ENCODE data around the gene RTN3. TPM values are rescaled to one million over a fixed set of nuclear protein-coding genes. Genes with fewer than 3 reads are reported as not detected.
"Not testable (repeated sequence)": the region's sequence is repeated elsewhere in the genome, so short reads cannot be mapped to it uniquely, and the experiment has no call there.

Gene RTN3
- total RNA-seq, 2 experiments from 2014 or later, result 34.0 to 69.3 TPM

DNA sequence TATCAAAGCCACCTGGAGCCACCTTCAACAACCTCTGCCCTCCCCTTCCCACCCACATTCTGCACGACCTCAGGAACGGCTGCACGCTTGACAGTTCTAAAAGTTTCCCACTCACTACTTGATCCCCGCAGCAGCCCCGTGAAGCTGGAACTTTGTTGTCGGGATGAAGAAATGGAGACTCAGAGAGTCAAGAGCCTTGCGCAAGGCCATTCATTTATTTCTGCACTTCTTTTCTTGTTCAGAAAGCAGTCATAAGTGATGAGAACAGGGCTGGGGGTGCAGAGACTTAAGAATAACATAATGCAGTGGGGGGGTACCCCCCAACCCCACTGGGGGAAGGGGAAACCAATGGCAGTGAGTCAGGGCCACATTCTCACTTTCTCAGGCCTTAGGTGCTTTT is 89.5 kb downstream of the RTN3 start:
- H3K9me3 ChIP-seq (ENCODE audit: low read length), result no peaks in the 10 kb centered on the region
- peaks cover 20% of the 10 kb centered on the region for H3K4me1 ChIP-seq (ENCODE audit: insufficient read depth, low read length, poor library complexity, severe bottlenecking)
- no peak for TF ChIP-seq EZH2phosphoT487 (IDR thresholded peaks at IDR 0.05; ENCODE audit: borderline replicate concordance, low read depth, low read length)
- TF ChIP-seq, protein P1, sequence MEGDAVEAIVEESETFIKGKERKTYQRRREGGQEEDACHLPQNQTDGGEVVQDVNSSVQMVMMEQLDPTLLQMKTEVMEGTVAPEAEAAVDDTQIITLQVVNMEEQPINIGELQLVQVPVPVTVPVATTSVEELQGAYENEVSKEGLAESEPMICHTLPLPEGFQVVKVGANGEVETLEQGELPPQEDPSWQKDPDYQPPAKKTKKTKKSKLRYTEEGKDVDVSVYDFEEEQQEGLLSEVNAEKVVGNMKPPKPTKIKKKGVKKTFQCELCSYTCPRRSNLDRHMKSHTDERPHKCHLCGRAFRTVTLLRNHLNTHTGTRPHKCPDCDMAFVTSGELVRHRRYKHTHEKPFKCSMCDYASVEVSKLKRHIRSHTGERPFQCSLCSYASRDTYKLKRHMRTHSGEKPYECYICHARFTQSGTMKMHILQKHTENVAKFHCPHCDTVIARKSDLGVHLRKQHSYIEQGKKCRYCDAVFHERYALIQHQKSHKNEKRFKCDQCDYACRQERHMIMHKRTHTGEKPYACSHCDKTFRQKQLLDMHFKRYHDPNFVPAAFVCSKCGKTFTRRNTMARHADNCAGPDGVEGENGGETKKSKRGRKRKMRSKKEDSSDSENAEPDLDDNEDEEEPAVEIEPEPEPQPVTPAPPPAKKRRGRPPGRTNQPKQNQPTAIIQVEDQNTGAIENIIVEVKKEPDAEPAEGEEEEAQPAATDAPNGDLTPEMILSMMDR (conservative IDR thresholded peaks at IDR 0.05; ENCODE audit: low read length), result no peak
- intact Hi-C loops (cut with micrococcal nuclease; ENCODE audit: unreplicated experiment), result no loop called here
- H3K79me2 ChIP-seq (ENCODE audit: insufficient read depth, low read depth, low read length), result 0 out of 2 replicates have a peak, but pooled peaks cover 6% of the 10 kb centered on the region
- BruUV-seq (replicated peaks), result no TSS peak
- H3K4me3 ChIP-seq (ENCODE audit: low read depth, low read length, poor library complexity, severe bottlenecking), result no peak overlapping the region
- no peaks in the 10 kb centered on the region for H3K9me2 ChIP-seq (ENCODE audit: insufficient read depth, low read length)
- peaks cover 12% of the 10 kb centered on the region; the same call in 1 of the 2 replicates for H4K20me1 ChIP-seq (ENCODE audit: insufficient read depth, low read length)
- ChIA-PET CTCF (ENCODE audit: unreplicated experiment) (no interaction called here), POLR2A (no interaction called here)
- no peak overlapping the region for H3K27ac ChIP-seq (ENCODE audit: low read depth, low read length, poor library complexity, severe bottlenecking)
- no peak for DNase-seq (ENCODE audit: low spot score)
- no peak overlapping the region for H3K4me2 ChIP-seq (ENCODE audit: low read length)
- no peak overlapping the region for H2AFZ ChIP-seq (ENCODE audit: low read length)
- H3K36me3 ChIP-seq (ENCODE audit: insufficient read depth, low read length), result no peaks in the 10 kb centered on the region

DNA sequence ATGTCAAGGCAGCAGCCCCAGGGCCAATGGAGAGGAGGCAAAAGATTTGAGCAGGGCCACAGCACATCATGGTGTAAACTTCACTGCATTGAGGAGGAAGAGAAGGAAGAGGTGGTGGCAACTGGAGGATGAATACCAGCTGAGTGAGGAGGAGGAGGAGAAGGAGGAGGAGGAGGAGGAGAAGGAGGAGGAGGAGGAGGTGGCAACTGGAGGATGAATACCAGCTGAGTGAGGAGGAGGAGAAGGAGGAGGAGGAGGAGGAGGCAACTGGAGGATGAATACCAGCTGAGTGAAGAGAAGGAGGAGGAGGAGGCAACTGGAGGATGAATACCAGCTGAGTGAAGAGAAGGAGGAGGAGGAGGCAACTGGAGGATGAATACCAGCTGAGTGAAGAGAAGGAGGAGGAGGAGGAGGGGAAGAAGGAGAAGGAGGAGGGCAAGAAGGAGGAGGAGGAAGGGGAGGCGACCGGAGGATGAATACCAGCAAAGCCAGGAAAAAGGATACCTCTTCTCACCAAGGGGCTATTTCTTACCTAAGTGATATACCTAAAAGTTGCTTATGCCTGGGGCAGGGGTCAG is 90.5 kb downstream of the RTN3 start:
- H3K36me3 ChIP-seq (ENCODE audit: insufficient read depth, low read length); H3K9me3 ChIP-seq (ENCODE audit: low read length); BruUV-seq (replicated peaks); intact Hi-C loops (cut with micrococcal nuclease; ENCODE audit: unreplicated experiment); H3K79me2 ChIP-seq (ENCODE audit: insufficient read depth, low read depth, low read length); H3K4me2 ChIP-seq (ENCODE audit: low read length); H3K27ac ChIP-seq (ENCODE audit: low read depth, low read length, poor library complexity, severe bottlenecking); H3K9me2 ChIP-seq (ENCODE audit: insufficient read depth, low read length); DNase-seq (ENCODE audit: low spot score); H2AFZ ChIP-seq (ENCODE audit: low read length); H3K4me3 ChIP-seq (ENCODE audit: low read depth, low read length, poor library complexity, severe bottlenecking); H4K20me1 ChIP-seq (ENCODE audit: insufficient read depth, low read length); POLR2A ChIA-PET: not testable (repeated sequence)
- H3K4me1 ChIP-seq (ENCODE audit: insufficient read depth, low read length, poor library complexity, severe bottlenecking), result peaks cover 14% of the 10 kb centered on the region
- CTCF ChIA-PET (ENCODE audit: unreplicated experiment), result interaction anchor here (0.6 kb wide), 1 partner anchor 13 kb away, joined by 6 read pairs; no protein-coding TSS in a partner anchor

DNA sequence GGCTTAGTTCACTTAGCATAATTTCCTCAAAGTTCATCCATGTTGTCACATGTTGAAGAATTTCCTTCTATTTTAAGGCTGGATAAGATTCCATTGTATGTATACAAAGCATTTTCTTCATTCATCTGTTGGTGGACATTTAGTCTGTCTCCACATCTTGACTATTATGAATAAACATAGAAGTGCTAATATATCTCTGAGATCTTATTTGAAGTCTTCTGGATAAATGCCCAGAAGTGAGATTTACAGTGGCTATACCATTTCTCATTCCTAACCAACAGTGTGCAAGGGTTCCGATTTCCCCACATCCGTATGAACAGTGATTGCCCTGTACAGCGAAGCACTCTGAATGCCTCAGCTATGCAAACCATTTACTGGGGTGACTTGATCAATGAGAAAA is 93.9 kb downstream of the RTN3 start:
- DNase-seq (ENCODE audit: low spot score), result no peak
- H3K9me3 ChIP-seq (ENCODE audit: low read length), result no peaks in the 10 kb centered on the region
- ChIA-PET CTCF (ENCODE audit: unreplicated experiment) (no interaction called here), POLR2A (no interaction called here)
- no peak overlapping the region for H2AFZ ChIP-seq (ENCODE audit: low read length)
- H3K79me2 ChIP-seq (ENCODE audit: insufficient read depth, low read depth, low read length), result no peaks in the 10 kb centered on the region
- H3K9me2 ChIP-seq (ENCODE audit: insufficient read depth, low read length), result no peaks in the 10 kb centered on the region
- no TSS peak for BruUV-seq (replicated peaks)
- no peaks in the 10 kb centered on the region for H3K36me3 ChIP-seq (ENCODE audit: insufficient read depth, low read length)
- intact Hi-C loops (cut with micrococcal nuclease; ENCODE audit: unreplicated experiment), result no loop called here
- no peaks in the 10 kb centered on the region for H4K20me1 ChIP-seq (ENCODE audit: insufficient read depth, low read length)
- no peaks in the 10 kb centered on the region for H3K4me1 ChIP-seq (ENCODE audit: insufficient read depth, low read length, poor library complexity, severe bottlenecking)
- no peak overlapping the region for H3K4me3 ChIP-seq (ENCODE audit: low read depth, low read length, poor library complexity, severe bottlenecking)
- no peak for TF ChIP-seq EZH2phosphoT487 (IDR thresholded peaks at IDR 0.05; ENCODE audit: borderline replicate concordance, low read depth, low read length)
- TF ChIP-seq, protein P1 (conservative IDR thresholded peaks at IDR 0.05; ENCODE audit: low read length), result no peak
- no peak overlapping the region for H3K27ac ChIP-seq (ENCODE audit: low read depth, low read length, poor library complexity, severe bottlenecking)
- H3K4me2 ChIP-seq (ENCODE audit: low read length), result no peak overlapping the region

All from OCI-LY7 (cell line).